HG03280 (cell line): ENCODE data around the gene POLA2.
"Not testable (repeated sequence)": the region's sequence is repeated elsewhere in the genome, so short reads cannot be mapped to it uniquely, and the experiment has no call there.

ENCODE experiments used
- ATAC-seq: cut with Tn5 transposase; IDR thresholded peaks from one replicate; pipeline ENCODE4 v1.9.1; 2021; ENCODE audit warnings: mild to moderate bottlenecking, moderate library complexity; ENCODE audit not compliant: unreplicated experiment

Gene POLA2

GRCh38 chr11:65241692-65242091 is 20.1 kb upstream of the POLA2 start:
- ATAC-seq, result no peak

DNA sequence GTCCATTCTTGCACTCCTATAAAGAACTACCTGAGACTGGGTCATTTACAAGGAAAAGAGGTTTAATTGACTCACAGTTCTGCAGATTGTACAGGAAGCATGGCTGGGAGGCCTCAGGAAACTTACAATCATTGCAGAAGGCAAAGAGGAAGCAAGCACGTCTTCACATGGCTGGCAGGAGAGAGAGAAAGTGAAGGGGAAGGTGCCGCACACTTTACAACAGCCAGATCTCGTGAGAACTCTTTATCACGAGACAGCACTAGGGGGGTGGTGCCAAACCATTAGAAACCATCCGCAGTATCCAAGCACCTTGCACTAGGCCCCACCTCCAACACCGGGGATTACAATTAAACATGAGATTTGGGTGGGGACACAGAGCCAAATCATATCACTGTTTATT is 19.4 kb upstream of the POLA2 start:
- no peak for ATAC-seq

DNA sequence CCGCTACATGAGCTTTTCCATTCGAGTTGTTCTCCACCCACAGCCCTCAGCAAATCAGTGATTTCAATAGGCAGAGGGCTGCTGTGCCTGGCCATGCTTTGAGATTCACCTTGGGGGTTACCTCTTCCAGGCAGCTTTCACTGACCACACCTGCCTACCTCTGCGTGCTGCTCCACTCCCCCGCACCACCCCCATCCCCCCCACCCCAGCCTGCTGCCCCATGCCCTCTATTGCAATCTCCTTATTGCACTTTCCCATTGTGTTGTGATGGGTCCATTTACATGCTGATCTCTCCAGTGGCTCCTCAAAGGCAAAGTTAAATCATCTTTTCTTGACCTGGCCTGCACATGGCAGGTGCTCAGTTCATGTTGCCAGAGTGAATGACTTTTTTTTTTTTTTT is 18.0 kb upstream of the POLA2 start:
- ATAC-seq, result no peak

- not testable (repeated sequence) for ATAC-seq
Observed at GRCh38 chr11:65245046-65245445, 16.7 kb upstream of the POLA2 start.

DNA sequence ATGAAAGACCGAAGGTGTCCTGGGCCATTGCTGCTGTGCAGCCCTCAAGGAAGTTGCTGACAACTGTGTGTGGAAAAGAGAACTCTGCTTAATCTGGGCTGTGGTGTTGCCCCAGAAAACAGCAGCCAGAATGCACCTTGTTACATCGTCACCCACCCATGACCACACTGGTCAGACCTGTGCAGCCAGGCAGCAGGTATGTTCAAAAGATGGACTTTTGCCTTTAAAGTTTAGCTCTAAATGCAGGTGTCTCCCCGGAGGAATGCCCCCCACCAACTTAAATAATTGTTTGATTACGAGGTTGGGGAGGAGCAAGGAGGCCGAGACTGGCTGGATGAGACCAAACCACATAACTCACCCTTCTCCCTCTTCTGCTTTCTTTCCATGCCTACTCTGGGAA is 15.3 kb upstream of the POLA2 start:
- no peak for ATAC-seq

GRCh38 chr11:65248184-65248710 is 13.5 kb upstream of the POLA2 start:
- ATAC-seq, result not testable (repeated sequence)

GRCh38 chr11:65251476-65251875 is 10.3 kb upstream of the POLA2 start:
- ATAC-seq, result no peak

DNA sequence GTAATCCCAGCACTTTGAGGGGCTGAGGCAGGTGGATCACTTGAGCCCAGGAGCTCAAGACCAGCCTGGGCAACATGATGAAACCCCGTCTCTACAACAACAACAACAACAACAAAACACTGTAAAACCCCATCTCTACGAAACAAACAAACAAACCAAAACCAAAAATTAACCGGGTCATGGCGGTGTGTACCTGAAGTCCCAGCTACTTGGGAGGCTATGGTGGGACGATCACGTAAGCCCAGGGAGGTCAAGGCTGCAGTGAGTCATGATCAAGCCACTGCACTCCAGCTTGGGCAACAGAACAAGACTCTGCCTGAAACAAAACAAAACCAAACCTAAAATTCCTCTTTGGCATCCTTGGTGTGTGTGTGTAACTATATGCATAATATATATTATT is 7.0 kb upstream of the POLA2 start:
- ATAC-seq, result no peak

DNA sequence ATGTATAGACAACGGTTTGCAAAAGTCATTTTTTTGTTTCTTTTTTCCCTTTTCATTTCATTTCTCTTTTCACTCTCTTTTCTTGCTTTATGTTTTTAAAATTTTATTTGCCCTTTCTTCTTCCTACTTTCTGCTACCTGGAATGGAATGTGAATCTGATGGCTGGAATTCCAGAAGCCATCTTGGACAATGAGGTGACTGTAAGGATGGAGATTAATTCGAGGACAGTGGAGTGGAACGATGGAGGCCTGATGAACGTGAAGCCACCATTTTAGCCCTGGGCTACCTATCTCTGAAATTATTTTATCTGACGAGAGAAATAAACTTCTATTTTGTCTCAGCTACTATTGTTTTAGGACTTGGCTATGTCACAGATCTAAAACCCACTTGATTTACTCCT is 2.8 kb upstream of the POLA2 start:
- ATAC-seq, result no peak

DNA sequence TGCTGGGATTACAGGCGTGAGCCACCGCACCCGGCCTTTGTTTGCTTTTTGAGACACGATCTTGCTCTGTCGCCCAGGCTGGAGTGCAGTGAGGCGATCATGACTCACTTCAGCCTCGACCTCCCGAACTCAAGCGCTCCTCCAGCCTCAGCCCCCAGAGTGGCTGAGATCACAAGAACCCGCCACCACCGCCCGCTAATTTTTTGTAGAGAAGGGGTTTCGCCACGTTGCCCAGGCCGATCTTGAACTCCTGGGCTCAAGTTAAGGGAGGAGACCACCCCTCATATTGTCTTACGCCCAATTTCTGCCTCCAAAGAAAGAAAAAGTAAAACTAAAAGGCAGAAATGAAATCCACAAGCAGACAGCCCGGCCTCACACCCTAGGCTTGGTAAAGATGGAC is 1.5 kb upstream of the POLA2 start:
- ATAC-seq, result no peak

DNA sequence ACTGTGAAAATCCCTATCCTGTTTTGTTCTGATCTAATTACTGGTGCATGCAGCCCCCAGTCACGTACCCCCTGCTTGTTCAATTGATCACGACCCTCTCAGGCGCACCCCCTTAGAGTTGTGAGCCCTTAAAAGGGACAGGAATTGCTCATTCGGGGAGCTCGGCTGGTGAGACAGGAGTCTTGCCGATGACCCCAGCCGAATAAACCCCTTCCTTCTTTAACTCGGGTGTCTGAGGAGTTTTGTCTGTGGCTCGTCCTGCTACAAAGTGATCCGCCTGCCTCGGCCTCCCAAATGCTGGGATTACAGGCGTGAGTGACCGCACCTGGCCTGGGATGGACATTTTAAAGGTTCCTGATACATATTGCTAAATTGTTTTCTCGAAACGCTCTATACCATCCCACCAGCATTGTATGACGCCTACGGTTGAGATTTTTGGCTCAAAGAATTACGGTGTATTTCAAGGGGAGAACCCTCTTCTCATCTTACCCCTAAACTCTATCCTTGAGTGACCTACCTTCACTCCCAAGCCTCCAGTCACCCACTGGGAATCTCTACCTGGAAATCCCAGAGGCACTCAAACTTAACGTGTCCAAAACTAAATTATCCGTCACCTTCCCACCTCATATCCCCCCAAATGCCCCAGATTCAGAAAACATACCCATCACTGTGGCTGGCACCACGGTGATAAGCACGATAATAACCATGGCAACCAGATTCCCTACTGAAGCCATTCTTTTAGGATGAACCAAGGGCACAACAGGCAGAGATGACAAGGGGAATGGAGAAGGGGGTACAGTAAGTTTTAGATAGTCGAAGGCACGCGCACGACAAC is 789 bp upstream of the POLA2 start:
- ATAC-seq, result peak; percentile 16

DNA sequence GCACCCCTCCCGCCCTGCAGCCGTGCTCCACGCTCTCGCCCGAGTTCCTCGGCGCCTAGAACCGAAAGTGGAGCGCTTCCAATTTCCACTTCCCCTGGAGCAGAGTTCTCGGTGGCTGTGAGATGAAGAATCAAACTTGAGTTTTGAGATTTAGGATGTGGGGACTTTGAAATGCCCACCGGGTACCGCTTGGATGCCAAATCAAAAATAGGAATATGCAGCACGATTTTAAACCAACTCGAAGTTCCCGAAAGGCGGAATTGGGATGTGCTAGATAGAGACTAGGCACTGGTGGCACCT is 569 bp downstream of the POLA2 start:
- no peak for ATAC-seq

GRCh38 chr11:65262776-65263175 is 1.0 kb downstream of the POLA2 start:
- ATAC-seq, result no peak

DNA sequence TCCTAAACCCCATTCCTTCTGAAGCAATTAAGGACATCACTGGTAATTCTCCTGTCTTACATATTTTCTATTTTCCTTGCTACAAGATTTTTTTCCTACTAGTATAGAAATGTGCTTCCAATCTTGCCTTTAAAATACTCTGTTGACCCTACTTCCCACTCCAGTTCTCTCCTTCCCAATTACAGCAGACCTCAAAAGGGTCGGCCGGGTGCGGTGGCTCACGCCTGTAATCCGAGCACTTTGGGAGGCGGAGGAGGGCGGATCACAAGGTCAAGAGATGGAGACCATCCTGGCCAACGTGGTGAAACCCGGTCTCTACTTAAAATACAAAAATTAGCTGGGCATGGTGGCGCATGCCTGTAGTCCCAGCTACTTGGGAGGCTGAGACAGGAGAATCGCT is 3.0 kb downstream of the POLA2 start:
- not testable (repeated sequence) for ATAC-seq

DNA sequence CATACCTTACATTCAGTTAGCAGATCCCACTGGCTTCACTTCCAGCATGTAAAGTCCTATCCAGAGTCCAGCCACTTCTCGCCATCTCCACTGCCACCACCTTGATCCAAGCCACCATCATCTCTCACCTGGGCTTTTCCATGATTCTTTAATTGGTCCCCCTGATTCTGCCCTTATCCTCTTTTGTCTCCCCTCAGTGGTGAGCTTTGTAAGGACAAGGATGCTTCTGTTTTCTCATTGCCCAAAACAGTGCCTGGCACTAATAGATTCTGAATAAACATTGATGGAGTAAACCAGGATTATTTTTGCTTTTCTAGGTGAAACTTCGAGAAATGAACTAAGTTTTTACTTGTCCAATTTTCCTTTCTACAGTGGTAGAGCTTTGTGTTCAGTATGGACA is 4.4 kb downstream of the POLA2 start:
- no peak for ATAC-seq

GRCh38 chr11:65274735-65275682 is 13.2 kb downstream of the POLA2 start:
- ATAC-seq, result no peak

DNA sequence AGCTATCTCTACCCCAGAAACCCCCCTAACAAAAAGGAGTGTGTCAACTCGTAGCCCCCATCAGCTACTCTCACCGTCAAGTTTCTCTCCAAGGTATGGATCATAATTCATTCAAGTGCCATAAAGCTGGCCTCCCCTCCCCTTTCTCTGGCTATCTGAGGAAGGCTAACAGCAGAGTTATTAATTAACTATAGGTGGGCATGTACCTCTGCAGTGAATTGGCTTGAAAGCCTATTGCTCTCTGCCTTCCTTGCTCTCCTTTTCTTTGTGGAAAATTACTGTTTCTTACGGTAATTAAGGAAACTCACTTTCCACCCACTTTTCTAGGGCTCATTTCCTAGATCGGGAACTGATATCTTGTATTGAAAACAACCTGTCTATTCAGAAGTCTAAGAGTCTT is 14.1 kb downstream of the POLA2 start:
- ATAC-seq, result no peak

- ATAC-seq, result no peak
Observed at GRCh38 chr11:65277631-65278277, 16.0 kb downstream of the POLA2 start.

DNA sequence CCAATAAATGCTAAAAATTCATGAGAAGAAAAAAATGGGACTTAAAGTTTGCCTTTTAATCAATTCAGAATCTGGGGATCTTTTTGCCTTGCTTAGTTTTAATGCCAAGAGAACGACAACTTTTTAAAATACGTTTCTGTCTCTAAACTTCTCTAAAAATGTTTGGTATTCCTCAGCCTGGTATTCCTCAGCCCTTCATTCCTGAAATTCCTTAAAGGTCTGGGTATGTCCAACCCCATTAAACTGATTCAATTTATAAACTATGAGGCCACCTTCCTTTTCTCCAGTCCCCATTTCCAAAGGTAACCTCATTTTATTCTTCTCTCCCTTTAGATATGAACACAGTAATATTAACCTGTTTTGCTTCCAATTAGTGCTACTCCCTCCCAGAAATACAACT is 16.6 kb downstream of the POLA2 start:
- no peak for ATAC-seq

DNA sequence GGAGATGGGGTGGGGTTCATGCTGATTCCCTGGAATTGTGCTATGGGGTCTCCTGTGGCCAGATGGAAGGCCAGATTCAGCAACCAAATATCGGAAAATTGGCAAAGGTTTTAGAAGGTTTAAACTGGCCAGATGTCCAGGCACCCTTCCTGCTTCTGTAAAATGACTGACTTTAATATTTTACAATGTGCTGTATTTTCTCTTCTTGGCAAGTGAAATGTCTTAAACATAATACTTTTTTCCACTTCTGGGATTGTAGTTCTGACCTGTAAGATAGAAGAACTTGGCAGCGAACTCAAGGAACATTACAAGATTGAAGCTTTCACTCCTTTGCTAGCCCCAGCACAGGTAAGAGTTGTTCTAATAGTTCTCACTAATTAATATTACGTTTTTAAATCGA is 17.5 kb downstream of the POLA2 start:
- no peak for ATAC-seq

DNA sequence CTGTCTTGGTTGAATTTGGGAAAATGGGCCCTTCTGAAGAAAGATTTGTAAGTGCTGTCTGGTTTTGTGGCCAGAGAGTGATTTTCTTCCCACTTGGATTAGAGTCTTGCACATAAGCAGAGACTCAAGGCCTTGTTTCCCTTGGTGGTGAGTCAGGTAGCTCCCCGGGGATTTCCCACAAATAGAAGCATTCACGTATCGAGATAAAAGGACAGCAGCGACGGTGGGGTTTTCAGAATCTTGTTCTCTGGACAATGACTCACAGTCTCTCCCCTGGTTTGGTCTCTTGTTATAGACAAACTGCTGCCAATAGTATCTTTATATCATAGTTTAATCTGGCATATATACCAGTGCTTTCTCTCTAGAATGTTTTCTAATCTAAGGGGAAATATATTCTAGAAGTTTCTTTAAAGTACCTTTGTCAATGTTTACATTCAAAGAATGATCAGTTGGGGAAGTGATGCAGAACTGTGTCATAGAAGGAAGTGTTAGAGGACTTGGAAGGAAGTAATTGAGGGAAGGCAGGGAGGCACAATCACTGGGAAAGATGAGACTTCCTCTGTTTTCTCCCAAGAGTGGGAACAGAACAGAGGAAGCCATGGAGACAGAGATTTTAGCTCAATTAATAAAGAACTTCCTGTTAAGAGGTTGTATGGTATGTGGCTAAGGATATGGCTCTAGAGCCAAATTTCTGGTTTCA is 18.1 kb downstream of the POLA2 start:
- no peak for ATAC-seq
